HG02623 (cell line): Measurements from ENCODE around the gene AKAP13.
"Not testable (repeated sequence)": the region's sequence is repeated elsewhere in the genome, so short reads cannot be mapped to it uniquely, and the experiment has no call there.

Experiments used
- ATAC-seq: cut with Tn5 transposase; IDR thresholded peaks from one replicate; pipeline ENCODE4 v1.9.1; 2021; ENCODE audit warnings: moderate library complexity; ENCODE audit not compliant: unreplicated experiment

AKAP13 gene

DNA sequence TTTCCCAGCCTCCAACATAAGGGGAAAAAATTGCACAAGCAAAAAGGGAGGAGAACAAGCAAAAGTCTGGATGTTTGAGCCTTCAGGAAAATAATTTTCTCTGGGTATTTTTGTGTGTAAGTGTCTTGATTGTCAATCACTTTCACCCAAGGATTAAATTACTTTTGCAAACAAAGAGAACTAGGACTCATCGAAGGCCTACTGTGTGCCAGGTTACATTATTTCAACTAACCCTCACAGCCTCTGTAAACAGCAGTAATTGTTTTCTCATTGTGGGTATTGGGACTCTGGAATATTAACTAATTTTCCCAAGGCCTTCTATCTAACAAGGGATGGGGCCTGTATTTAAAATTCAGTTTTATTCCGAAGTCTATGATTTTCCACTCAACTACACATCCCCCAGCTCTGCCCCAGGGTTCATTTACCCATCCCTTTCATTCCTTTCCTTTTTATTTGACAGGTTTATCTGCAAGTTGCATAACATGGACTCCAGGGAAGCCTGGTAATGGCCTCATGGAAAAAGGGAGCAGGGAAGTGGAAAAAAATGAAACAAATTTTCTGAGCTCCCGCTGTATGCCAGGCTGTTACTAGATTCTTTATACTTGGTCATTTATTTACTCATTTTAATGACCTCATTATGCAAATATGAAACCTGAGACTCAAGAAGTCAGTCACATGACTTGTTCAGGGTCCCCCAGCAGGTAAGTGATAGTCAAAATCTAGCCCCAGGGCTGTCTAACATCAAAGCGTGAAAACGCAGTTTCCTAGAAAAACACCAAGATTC, 32.9 kb upstream of the AKAP13 start:
- not testable (repeated sequence) for ATAC-seq

- not testable (repeated sequence) for ATAC-seq
Observed at GRCh38 chr15:85348048-85348766, 32.2 kb upstream of the AKAP13 start.

- not testable (repeated sequence) for ATAC-seq
Observed at GRCh38 chr15:85349062-85349461, 31.3 kb upstream of the AKAP13 start.

GRCh38 chr15:85350395-85350794, 30.0 kb upstream of the AKAP13 start:
- no peak for ATAC-seq

DNA sequence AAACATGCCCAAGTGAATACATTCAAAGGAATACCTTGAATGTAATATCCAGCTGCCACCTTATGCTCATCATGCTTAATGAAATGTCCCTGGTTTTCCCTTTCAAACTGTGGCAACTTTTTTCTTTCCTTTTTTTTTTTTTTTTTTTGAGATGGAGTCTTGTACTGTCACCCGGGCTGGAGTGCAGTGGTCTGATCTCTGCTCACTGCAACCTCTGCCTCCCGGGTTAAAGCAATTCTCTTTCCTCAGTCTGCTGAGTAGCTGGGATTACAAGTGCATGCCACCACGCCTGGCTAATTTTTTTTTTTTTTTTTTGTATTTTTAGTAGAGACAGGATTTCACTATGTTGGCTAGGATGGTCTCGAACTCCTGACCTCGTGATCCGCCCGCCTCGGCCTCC, 28.9 kb upstream of the AKAP13 start:
- not testable (repeated sequence) for ATAC-seq

- ATAC-seq = no peak
Observed at GRCh38 chr15:85351965-85352364, 28.4 kb upstream of the AKAP13 start.

- no peak for ATAC-seq
Observed at GRCh38 chr15:85353516-85353915, 26.9 kb upstream of the AKAP13 start.

DNA sequence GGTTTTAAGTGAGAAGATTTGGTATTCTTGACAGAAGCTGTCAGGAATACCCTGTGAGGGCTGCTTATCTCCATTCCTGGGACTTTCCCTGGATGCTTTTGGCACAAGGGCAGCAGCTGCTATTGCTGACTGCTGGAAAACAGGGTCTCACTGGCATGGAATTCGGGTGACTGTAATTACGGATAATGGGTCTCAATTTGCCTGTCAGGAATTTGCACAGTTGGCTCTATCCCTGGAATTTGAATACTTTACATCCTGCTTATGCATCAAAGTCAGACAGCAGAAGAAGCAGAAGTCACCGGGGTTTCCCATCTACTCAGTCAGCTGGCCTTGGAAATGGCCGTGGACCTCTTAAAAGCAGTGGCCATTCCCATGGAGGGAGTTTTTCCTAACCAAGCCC, 25.9 kb upstream of the AKAP13 start:
- ATAC-seq = no peak

DNA sequence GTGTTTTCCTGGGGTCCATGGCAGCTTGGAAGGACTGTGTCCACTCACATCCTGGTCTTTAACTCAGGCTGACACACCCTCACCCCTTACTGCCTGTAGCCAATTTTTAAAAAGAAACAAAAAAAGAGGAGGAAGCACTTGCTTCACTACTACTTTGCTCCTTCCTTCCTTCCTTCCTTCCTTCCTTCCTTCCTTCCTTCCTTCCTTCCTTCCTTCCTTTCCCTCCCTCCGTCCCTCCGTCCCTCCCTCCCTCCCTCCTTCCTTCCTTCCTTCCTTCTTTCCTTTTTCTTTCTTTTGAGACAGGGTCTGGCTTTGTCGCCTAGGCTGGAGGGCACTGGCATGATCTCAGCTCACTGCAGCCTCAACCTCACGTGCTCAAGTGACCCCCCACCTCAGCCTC, 25.5 kb upstream of the AKAP13 start:
- no peak for ATAC-seq

GRCh38 chr15:85356276-85356675, 24.1 kb upstream of the AKAP13 start:
- ATAC-seq = no peak

DNA sequence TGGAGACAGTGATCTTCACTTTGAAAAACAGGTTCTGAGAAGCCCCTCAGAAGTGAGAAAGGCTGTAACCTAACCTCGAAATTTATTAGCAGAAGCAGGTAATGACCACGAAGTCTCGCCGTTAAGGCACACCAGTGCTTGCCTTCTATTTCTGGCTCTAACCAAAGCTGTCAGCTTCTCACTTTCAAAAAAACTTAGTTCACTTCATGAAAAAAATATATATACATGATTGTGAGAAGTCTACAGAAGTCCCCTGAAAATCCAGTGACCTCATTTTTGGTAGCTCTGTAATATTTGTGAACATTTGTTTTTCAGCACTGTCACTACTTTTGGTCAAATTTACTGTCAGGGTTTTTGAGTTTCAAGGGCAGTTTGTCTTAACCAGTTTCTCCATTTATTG, 19.1 kb upstream of the AKAP13 start:
- ATAC-seq = peak; percentile 62

- ATAC-seq = no peak
Observed at GRCh38 chr15:85362436-85363081, 17.8 kb upstream of the AKAP13 start.

- no peak for ATAC-seq
Observed at GRCh38 chr15:85365980-85366379, 14.4 kb upstream of the AKAP13 start.

GRCh38 chr15:85367741-85368140, 12.7 kb upstream of the AKAP13 start:
- no peak for ATAC-seq

- no peak for ATAC-seq
Observed at GRCh38 chr15:85374831-85375230, 5.6 kb upstream of the AKAP13 start.

- no peak for ATAC-seq
Observed at GRCh38 chr15:85377269-85377668, 3.1 kb upstream of the AKAP13 start.

DNA sequence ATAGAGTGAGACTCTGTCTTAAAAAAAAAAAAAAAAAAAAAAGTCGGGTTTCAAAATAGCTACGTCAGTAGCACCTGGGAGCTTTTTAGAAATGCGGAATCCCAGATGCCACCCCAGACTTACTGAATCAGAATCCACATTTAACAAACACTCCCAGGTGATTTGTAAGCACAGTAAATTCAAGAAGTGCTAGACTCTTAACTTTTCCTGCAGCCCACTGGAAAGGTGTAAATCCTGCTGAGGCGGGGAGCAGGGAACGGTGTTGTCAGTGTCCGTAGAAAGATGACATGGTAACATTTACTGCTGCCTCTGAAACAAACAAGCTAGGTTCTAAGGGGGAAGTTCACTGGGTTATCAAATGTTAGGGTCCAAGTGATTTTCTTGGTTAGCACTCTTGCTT, 2.4 kb upstream of the AKAP13 start:
- ATAC-seq = no peak

DNA sequence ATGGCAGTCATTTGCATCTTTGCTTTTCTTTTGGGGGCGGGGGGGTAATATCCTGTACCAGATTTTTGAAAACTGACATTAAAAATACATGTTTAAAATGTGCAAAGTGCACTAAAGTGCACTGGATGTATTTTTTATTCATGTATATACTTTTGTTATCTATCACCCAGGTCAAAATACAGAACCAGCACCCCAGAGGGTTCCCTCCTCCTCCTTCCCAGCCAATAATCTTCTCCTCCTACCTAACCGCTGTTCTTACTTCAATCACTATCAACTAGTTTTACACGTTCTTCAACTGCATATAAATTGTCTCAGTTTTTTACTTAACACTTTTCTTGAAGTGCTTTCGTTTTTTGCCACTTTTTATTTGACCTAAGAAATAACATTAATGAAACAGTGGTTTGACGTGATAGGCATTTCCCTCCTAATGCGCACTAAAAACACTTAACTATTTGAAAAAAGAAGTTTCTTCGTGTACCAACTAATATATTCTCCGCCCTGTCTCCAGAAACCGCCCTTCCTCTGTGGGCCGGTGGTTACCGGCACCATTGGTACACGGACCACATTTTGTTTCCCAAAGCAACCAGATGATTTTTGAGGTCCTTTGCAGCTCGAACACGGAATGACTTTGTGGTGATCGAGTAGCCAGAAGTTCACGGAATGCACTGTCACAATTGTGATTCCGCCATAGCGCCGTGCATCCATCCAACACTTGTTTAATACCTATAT, 836 bp upstream of the AKAP13 start:
- ATAC-seq = no peak

- ATAC-seq = peak; percentile 35
Observed at GRCh38 chr15:85380812-85381642, 624 bp downstream of the AKAP13 start.
